B cell (primary cell): ENCODE measurements around the gene SRSF1. TPM values are rescaled to one million over a fixed set of nuclear protein-coding genes. Genes with fewer than 3 reads are reported as not detected.

Source experiments
- ATAC-seq: fragments of 200-7000 bp; cut with Tn5 transposase; one replicate; pipeline ENCODE4 v1.10.0; 2021; ENCODE audit warnings: low read depth, mild to moderate bottlenecking, moderate number of reproducible peaks, moderate library complexity
- CTCF ChIA-PET: fragments of 350-600 bp; sonication (Branson Sonifier 250); formaldehyde crosslinking; loops from one replicate; lab custom pipeline; 2021; ENCODE audit warnings: antibody characterized with exemption, inconsistent platforms; lab: Charles Lee
- POLR2A ChIA-PET: fragments of 350-600 bp; sonication (Branson Sonifier 250); formaldehyde crosslinking; loops from one replicate; lab custom pipeline; 2021; ENCODE audit warnings: antibody characterized with exemption; lab: Charles Lee
- DNase-seq: peaks from one replicate; pipeline ENCODE4 v3.0.0; 2013
- H2AFZ ChIP-seq: 2 replicates; pipeline ENCODE4 v1.6.1; 2012; ENCODE audit warnings: mild to moderate bottlenecking, low read depth, low read length; ENCODE audit not compliant: insufficient read depth, poor library complexity, severe bottlenecking
- H3K27ac ChIP-seq, 2 donors: 1 replicate in 1 of 2; 2 replicates in 1 of 2; pipeline ENCODE4 v1.5.1; 2012 to 2013; ENCODE audit warnings: low read length in 2 of 2, mild to moderate bottlenecking in 2 of 2, moderate library complexity in 1 of 2
- H3K27me3 ChIP-seq, 4 experiments: fragments of 200-600 bp in 1 of 4; sonication (generic) in 1 of 4; replicated peaks in 1 of 4; 1 replicate in 2 of 4; 2 replicates in 2 of 4; pipeline versions ENCODE4 v1.6.1 to v1.7.0; 2013 to 2016; ENCODE audit warnings: low read length in 3 of 4, mild to moderate bottlenecking in 2 of 4, mixed read lengths in 1 of 4, moderate library complexity in 1 of 4; ENCODE audit not compliant: insufficient read depth in 4 of 4, control insufficient read depth in 3 of 4; ENCODE audit errors: control extremely low read depth in 1 of 4
- H3K36me3 ChIP-seq, 2 experiments: replicated peaks in 1 of 2; 1 replicate in 1 of 2; 2 replicates in 1 of 2; pipeline versions ENCODE4 v1.6.1 to v1.7.1; 2013; ENCODE audit warnings: low read length in 1 of 2; ENCODE audit not compliant: insufficient read depth in 2 of 2, control insufficient read depth in 1 of 2; ENCODE audit errors: control extremely low read depth in 1 of 2, extremely low read depth in 1 of 2
- H3K4me1 ChIP-seq, 2 donors: fragments of 200-600 bp in 1 of 2; sonication (generic) in 1 of 2; 1 replicate in 1 of 2; 2 replicates in 1 of 2; pipeline versions ENCODE4 v1.5.1 to v1.6.1; 2013 to 2017; ENCODE audit warnings: low read length in 2 of 2; ENCODE audit not compliant: control insufficient read depth in 2 of 2, insufficient read depth in 2 of 2
- H3K4me2 ChIP-seq: replicated peaks from 2 replicates; pipeline ENCODE3; 2012; ENCODE audit warnings: mild to moderate bottlenecking, low read depth, low read length; ENCODE audit not compliant: poor library complexity, severe bottlenecking
- H3K4me3 ChIP-seq, 5 experiments: fragments of 200-600 bp in 1 of 5; sonication (generic) in 1 of 5; 1 replicate in 3 of 5; 2 replicates in 2 of 5; pipeline versions ENCODE4 v1.5.1 to v1.7.0; 2011 to 2016; ENCODE audit warnings: low read length in 4 of 5, mild to moderate bottlenecking in 4 of 5, low read depth in 2 of 5, control low read depth in 1 of 5, moderate library complexity in 1 of 5; ENCODE audit not compliant: insufficient read depth in 1 of 5; ENCODE audit errors: control extremely low read depth in 1 of 5, extremely low read depth in 1 of 5
- H3K79me2 ChIP-seq: fragments of 200-600 bp; sonication (generic); one replicate; pipeline ENCODE4 v1.6.0; 2016; ENCODE audit warnings: low read length; ENCODE audit not compliant: control insufficient read depth, insufficient read depth
- H3K9ac ChIP-seq: fragments of 200-600 bp; sonication (generic); 2 replicates; pipeline ENCODE4 v1.6.1; 2017; ENCODE audit warnings: mild to moderate bottlenecking, low read length, moderate library complexity
- H3K9me3 ChIP-seq, 3 donors: one replicate each; pipeline versions ENCODE4 v1.6.1 to v1.7.1; 2013; ENCODE audit warnings: low read length in 2 of 3; ENCODE audit not compliant: control insufficient read depth in 2 of 3, insufficient read depth in 1 of 3; ENCODE audit errors: control extremely low read depth in 1 of 3
- H4K20me1 ChIP-seq: 2 replicates; pipeline ENCODE4 v1.6.0; 2012; ENCODE audit warnings: mild to moderate bottlenecking, low read length; ENCODE audit not compliant: insufficient read depth, control insufficient read depth, poor library complexity, severe bottlenecking
- H3K27ac Mint-ChIP-seq: one replicate; pipeline ENCODE4 v1.8.0; 2021; ENCODE audit warnings: mixed read lengths
- H3K27me3 Mint-ChIP-seq: one replicate; pipeline ENCODE4 v1.8.0; 2021; ENCODE audit warnings: mixed read lengths
- H3K4me1 Mint-ChIP-seq: one replicate; pipeline ENCODE4 v1.8.0; 2021; ENCODE audit warnings: mixed read lengths
- H3K4me3 Mint-ChIP-seq: one replicate; pipeline ENCODE4 v1.8.0; 2021; ENCODE audit warnings: mixed read lengths
- H3K9me3 Mint-ChIP-seq: one replicate; pipeline ENCODE4 v1.8.0; 2022; ENCODE audit warnings: mixed read lengths; ENCODE audit not compliant: insufficient read depth
- CTCF ChIP-seq: fragments of 200-600 bp; IDR thresholded peaks from one replicate; pipeline ENCODE4 v1.8.0; 2022; ENCODE audit warnings: antibody characterized with exemption, mild to moderate bottlenecking
- EZH2 ChIP-seq: IDR thresholded peaks from 2 replicates; pipeline ENCODE4 v1.6.1; 2012; ENCODE audit warnings: borderline replicate concordance, low read depth, mild to moderate bottlenecking, moderate library complexity, low read length; ENCODE audit not compliant: insufficient read depth, poor library complexity, severe bottlenecking
- WGBS: methylation state at CpG from one replicate; pipeline ENCODE4 v1.1.5; 2013; ENCODE audit warnings: missing lambda C conversion rate; ENCODE audit not compliant: insufficient coverage; 5-methylcytosine and 5-hydroxymethylcytosine counted together
- intact Hi-C: fragments of 100-400 bp; cut with micrococcal nuclease; formaldehyde crosslinking; loops from one replicate; pipeline ENCODE4 v1.10.0; 2022
- polyA plus RNA-seq: library from polyadenylated mRNA; depleted of rRNA; stranded (reverse); fragments of >200 nt; gene quantifications from 2 replicates; pipeline ENCODE4 v1.2.3, GENCODE V29; 2012
- total RNA-seq, 2 donors: library from RNA; stranded (reverse); fragments of 120-200 nt in 1 of 2; gene quantifications; 1 replicate in 1 of 2; 2 replicates in 1 of 2; pipeline versions ENCODE4 v1.2.3 to v1.2.4, GENCODE V29; 2013 to 2022

The SRSF1 gene
- total and polyA plus RNA-seq, 2 donors (not counting 1 experiment from before 2014, with no cell fraction given), result 163 to 250 TPM

GRCh38 chr17:58002973-58003372 is 4.1 kb downstream of the SRSF1 start:
- peaks cover 21 to 35% of the 10 kb centered on the region in 2 donors for H3K4me1 ChIP-seq
- no CpG with 5 or more reads among the region's 2 CpGs for WGBS

More at GRCh38 chr17:58002973-58003372, 4.1 kb downstream of the SRSF1 start:
- H3K27me3 ChIP-seq, result no peaks in the 10 kb centered on the region
- H3K9ac ChIP-seq, result no peak overlapping the region
- no peak overlapping the region for H3K4me3 ChIP-seq
- intact Hi-C loops, result loop anchor here (10.0 kb wide), 1 partner anchor 1102 kb away; the partner anchor contains the start of gene TRIM37
- H3K36me3 ChIP-seq, result peaks cover 2 to 49% of the 10 kb centered on the region in 2 experiments
- peaks cover 41% of the 10 kb centered on the region for H3K79me2 ChIP-seq
- Mint-ChIP-seq H3K4me3 (no peak overlapping the region), H3K27ac (no peak overlapping the region), H3K4me1 (peaks cover 55% of the 10 kb centered on the region), H3K9me3 (no peaks in the 10 kb centered on the region), H3K27me3 (no peaks in the 10 kb centered on the region)
- H4K20me1 ChIP-seq, result peaks cover 73% of the 10 kb centered on the region
- ChIA-PET CTCF (interaction anchor here (1.2 to 20.2 kb wide), 4 partner anchors 12 to 147 kb away, joined by 5 to 468 read pairs (median 110); partner anchors contain the start of gene MRPS23), POLR2A (no interaction called here)
- no peak for TF ChIP-seq EZH2
- no peak for TF ChIP-seq CTCF
- H3K4me2 ChIP-seq, result no peak overlapping the region
- no peak for DNase-seq
- ATAC-seq, result no peak
- no peak overlapping the region for H2AFZ ChIP-seq
- H3K9me3 ChIP-seq, result no peaks in the 10 kb centered on the region
- no peak overlapping the region for H3K27ac ChIP-seq
